ENCODE data around the gene ZNF583. TPM values are rescaled to one million over a fixed set of nuclear protein-coding genes. Genes with fewer than 3 reads are reported as not detected.

The ZNF583 gene
- total and polyA plus RNA-seq, 9 of the 15 experiments (the other 6 are each of a cell fraction or from before 2014, with no cell fraction given), result 0.92 to 6.7 (median 3.0) TPM

GRCh38 chr19:56367829-56368711 lies 36.1 kb upstream of the ZNF583 start (continued):
- TF ChIP-seq ATF7 (IDR thresholded peaks at IDR 0.05), result peak; percentile 66
- no peak for TF ChIP-seq ZNF232 (CRISPR knock-in tag; IDR thresholded peaks at IDR 0.05)
- TF ChIP-seq RBBP5 (IDR thresholded peaks at IDR 0.05; ENCODE audit: borderline replicate concordance, insufficient read depth, low read length, poor library complexity, severe bottlenecking), result peak; percentile 66
- peak; percentile 11 for TF ChIP-seq NEUROD1 (IDR thresholded peaks at IDR 0.05; ENCODE audit: borderline replicate concordance, low read depth, low read length, partially characterized antibody)
- TF ChIP-seq ZNF449 (CRISPR knock-in tag; IDR thresholded peaks at IDR 0.05), result peak; percentile 35; the same call in 1 of the 2 replicates
- TF ChIP-seq ATF1 (CRISPR knock-in tag; IDR thresholded peaks at IDR 0.05), result no peak
- peak; percentile 82 for TF ChIP-seq ATF1 (tag; IDR thresholded peaks at IDR 0.05)
- TF ChIP-seq ZNF239 (CRISPR knock-in tag; IDR thresholded peaks at IDR 0.05), result no peak
- TF ChIP-seq VEZF1 (CRISPR knock-in tag; IDR thresholded peaks at IDR 0.05), result peak; percentile 26; the same call in 1 of the 2 replicates
- TF ChIP-seq E2F5 (CRISPR knock-in tag; IDR thresholded peaks at IDR 0.05), result no peak
- TF ChIP-seq UBTF (IDR thresholded peaks at IDR 0.05; ENCODE audit: borderline replicate concordance in 1 of 2, low read depth in 2 of 2, low read length in 2 of 2), result peak in 1 of 2 experiments; percentile 61; a peak in 1 of 4 replicates
- no peak for TF ChIP-seq ILK (tag; IDR thresholded peaks at IDR 0.05; ENCODE audit: borderline replicate concordance, low read depth)
- peak; percentile 9 for TF ChIP-seq CTCFL (IDR thresholded peaks at IDR 0.05; ENCODE audit: borderline replicate concordance, insufficient read depth, low read depth, low read length, poor library complexity, severe bottlenecking)
- TF ChIP-seq ARNT (IDR thresholded peaks at IDR 0.05), result no peak
- no peak for TF ChIP-seq SP2 (IDR thresholded peaks at IDR 0.05; ENCODE audit: extremely low read depth, low read depth, low read length, poor library complexity, severe bottlenecking)
- TF ChIP-seq TFAP4 (CRISPR knock-in tag; IDR thresholded peaks at IDR 0.05; ENCODE audit: borderline replicate concordance), result peak; percentile 49; the same call in 1 of the 2 replicates
